CD14-positive monocyte (primary cell): Measurements from ENCODE around the gene KANSL1L. TPM values are rescaled to one million over a fixed set of nuclear protein-coding genes. Genes with fewer than 3 reads are reported as not detected.

ENCODE experiments used
- DNase-seq, 3 donors: peaks; one replicate each; pipeline ENCODE4 v3.0.0-alpha.2; 2011 to 2022
- H2AFZ ChIP-seq: 2 replicates; pipeline ENCODE4 v1.6.0; 2012; ENCODE audit warnings: mild to moderate bottlenecking, low read depth, low read length, inconsistent platforms; ENCODE audit not compliant: insufficient read depth, poor library complexity, severe bottlenecking
- H3K27ac ChIP-seq, 2 donors: 1 replicate in 1 of 2; 2 replicates in 1 of 2; pipeline ENCODE4 v1.5.1; 2012 to 2013; ENCODE audit warnings: low read length in 2 of 2, control low read depth in 1 of 2, inconsistent platforms in 1 of 2, low read depth in 1 of 2, mild to moderate bottlenecking in 1 of 2
- H3K27me3 ChIP-seq, 2 donors: one replicate each; pipeline versions ENCODE4 v1.6.0 to v1.6.1; 2011 to 2013; ENCODE audit warnings: low read length in 2 of 2; ENCODE audit not compliant: control insufficient read depth in 2 of 2, insufficient read depth in 2 of 2
- H3K36me3 ChIP-seq, 2 donors: replicated peaks in 1 of 2; 1 replicate in 1 of 2; 2 replicates in 1 of 2; pipeline versions ENCODE4 v1.5.1 to v1.6.1; 2012 to 2013; ENCODE audit warnings: low read length in 2 of 2, control low read depth in 1 of 2, inconsistent platforms in 1 of 2, mild to moderate bottlenecking in 1 of 2; ENCODE audit not compliant: insufficient read depth in 2 of 2, control insufficient read depth in 1 of 2
- H3K4me1 ChIP-seq, 2 donors: 1 replicate in 1 of 2; 2 replicates in 1 of 2; pipeline versions ENCODE4 v1.5.1 to v1.6.1; 2012 to 2013; ENCODE audit warnings: low read length in 2 of 2, control low read depth in 1 of 2, inconsistent platforms in 1 of 2, mild to moderate bottlenecking in 1 of 2, moderate library complexity in 1 of 2; ENCODE audit not compliant: insufficient read depth in 2 of 2, control insufficient read depth in 1 of 2
- H3K4me2 ChIP-seq: replicated peaks from 2 replicates; pipeline ENCODE3; 2012; ENCODE audit warnings: low read length, moderate library complexity, mild to moderate bottlenecking; ENCODE audit not compliant: poor library complexity, severe bottlenecking; ENCODE audit errors: extremely low read depth
- H3K4me3 ChIP-seq, 3 experiments: fragments of 200-600 bp in 1 of 3; sonication (generic) in 1 of 3; replicated peaks in 1 of 3; 1 replicate in 2 of 3; 2 replicates in 1 of 3; pipeline ENCODE4 v1.5.1; 2011 to 2013; ENCODE audit warnings: low read length in 3 of 3, mild to moderate bottlenecking in 3 of 3, control low read depth in 2 of 3, low read depth in 2 of 3, inconsistent platforms in 1 of 3, moderate library complexity in 1 of 3
- H3K79me2 ChIP-seq: 2 replicates; pipeline ENCODE4 v1.6.0; 2012; ENCODE audit warnings: mild to moderate bottlenecking, control low read depth, inconsistent platforms, low read length, moderate library complexity; ENCODE audit not compliant: insufficient read depth
- H3K9ac ChIP-seq: 2 replicates; pipeline ENCODE4 v1.6.0; 2017; ENCODE audit warnings: low read length, mild to moderate bottlenecking; ENCODE audit not compliant: insufficient read depth, poor library complexity, severe bottlenecking
- H3K9me3 ChIP-seq, 2 donors: replicated peaks in 1 of 2; 1 replicate in 1 of 2; 2 replicates in 1 of 2; pipeline versions ENCODE4 v1.5.1 to v1.6.1; 2012 to 2013; ENCODE audit warnings: low read length in 2 of 2, control low read depth in 1 of 2; ENCODE audit not compliant: control insufficient read depth in 1 of 2, insufficient read depth in 1 of 2
- H4K20me1 ChIP-seq: 2 replicates; pipeline ENCODE4 v1.6.0; 2012; ENCODE audit warnings: mild to moderate bottlenecking, low read length, control low read depth, moderate library complexity; ENCODE audit not compliant: insufficient read depth
- H3K27ac Mint-ChIP-seq, 7 donors: one replicate each; pipeline ENCODE4 v1.8.0; 2020; ENCODE audit warnings: mild to moderate bottlenecking in 7 of 7, mixed read lengths in 7 of 7, moderate library complexity in 6 of 7, inconsistent platforms in 2 of 7
- H3K27me3 Mint-ChIP-seq, 3 donors: one replicate each; pipeline ENCODE4 v1.8.0; 2021 to 2022; ENCODE audit warnings: low read depth in 3 of 3, mild to moderate bottlenecking in 3 of 3, mixed read lengths in 3 of 3, moderate library complexity in 3 of 3, inconsistent platforms in 1 of 3
- H3K36me3 Mint-ChIP-seq, 2 donors: one replicate each; pipeline ENCODE4 v1.8.0; 2020; ENCODE audit warnings: mixed read lengths in 2 of 2, inconsistent platforms in 1 of 2, mild to moderate bottlenecking in 1 of 2
- H3K4me1 Mint-ChIP-seq: one replicate; pipeline ENCODE4 v1.8.0; 2020; ENCODE audit warnings: mild to moderate bottlenecking, mixed read lengths
- H3K4me3 Mint-ChIP-seq, 2 donors: one replicate each; pipeline ENCODE4 v1.8.0; 2020; ENCODE audit warnings: mild to moderate bottlenecking in 2 of 2, mixed read lengths in 2 of 2, moderate library complexity in 1 of 2
- H3K9me3 Mint-ChIP-seq, 7 donors: one replicate each; pipeline ENCODE4 v1.8.0; 2020 to 2022; ENCODE audit warnings: mixed read lengths in 7 of 7, mild to moderate bottlenecking in 6 of 7, moderate library complexity in 6 of 7, inconsistent platforms in 2 of 7
- WGBS: methylation state at CpG from one replicate; pipeline ENCODE4 v1.1.5; 2013; ENCODE audit warnings: missing lambda C conversion rate; ENCODE audit not compliant: insufficient coverage; 5-methylcytosine and 5-hydroxymethylcytosine counted together
- intact Hi-C, 2 donors: fragments of 100-400 bp; cut with micrococcal nuclease; formaldehyde crosslinking; loops; one replicate each; pipeline versions ENCODE4 v1.15.0 to v1.15.1; 2023
- polyA plus RNA-seq, 3 donors: library from polyadenylated mRNA; depleted of rRNA in 1 of 3; unstranded in 2 of 3; stranded (reverse) in 1 of 3; fragments of 300-500 nt in 2 of 3; fragments of >200 nt in 1 of 3; fragmentation: Illumina TruSeq in 2 of 3; gene quantifications; 1 replicate in 2 of 3; 2 replicates in 1 of 3; pipeline ENCODE4 v1.2.3, GENCODE V29; 2012 to 2021
- TF ChIP-seq, protein P1 (sequence below): fragments of 200-600 bp; IDR thresholded peaks from one replicate; pipeline ENCODE4 v1.8.0; 2022; ENCODE audit warnings: antibody characterized with exemption, mild to moderate bottlenecking

Gene KANSL1L
- polyA plus RNA-seq, 3 donors = 1.00 to 11.6 (median 1.3) TPM

DNA sequence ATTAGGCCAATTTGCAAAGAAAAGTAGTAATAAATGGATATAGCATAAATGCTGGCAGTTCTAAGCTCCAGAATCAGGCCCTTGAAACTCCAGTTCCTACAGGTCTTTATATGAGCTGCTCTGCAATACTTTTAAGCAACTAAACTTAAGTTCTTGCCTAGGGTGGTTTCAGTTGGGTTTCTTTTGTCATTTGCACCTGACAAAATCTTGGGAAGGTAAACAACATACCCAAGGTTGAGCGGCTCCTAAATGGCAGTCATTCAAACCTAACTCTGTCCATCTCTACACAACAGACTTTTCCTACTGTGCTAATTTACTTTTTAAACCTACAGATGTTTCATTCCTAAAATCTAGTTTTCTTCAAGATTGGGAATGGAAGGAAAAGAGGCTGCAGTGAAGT is 9.3 kb upstream of the KANSL1L start:
- Mint-ChIP-seq H3K27ac (no peak overlapping the region), H3K36me3 (no peaks in the 10 kb centered on the region), H3K4me3 (no peak overlapping the region), H3K4me1 (peaks cover 6% of the 10 kb centered on the region), H3K9me3 (peaks cover 18 to 27% (median 23%) of the 10 kb centered on the region in 7 donors), H3K27me3 (peaks cover 0 to 2% (median 0%) of the 10 kb centered on the region in 3 donors)
- Histone ChIP-seq H3K4me2 (no peak overlapping the region), H2AFZ (no peak overlapping the region), H3K4me3 (no peak overlapping the region), H3K36me3 (no peaks in the 10 kb centered on the region), H3K27ac (no peak overlapping the region), H3K79me2 (no peaks in the 10 kb centered on the region), H4K20me1 (no peaks in the 10 kb centered on the region), H3K9ac (no peak overlapping the region), H3K9me3 (no peaks in the 10 kb centered on the region), H3K4me1 (no peaks in the 10 kb centered on the region), H3K27me3 (no peaks in the 10 kb centered on the region)
- WGBS = no CpG with 5 or more reads among the region's 1 CpG
- no peak for DNase-seq
- TF ChIP-seq, protein P1, sequence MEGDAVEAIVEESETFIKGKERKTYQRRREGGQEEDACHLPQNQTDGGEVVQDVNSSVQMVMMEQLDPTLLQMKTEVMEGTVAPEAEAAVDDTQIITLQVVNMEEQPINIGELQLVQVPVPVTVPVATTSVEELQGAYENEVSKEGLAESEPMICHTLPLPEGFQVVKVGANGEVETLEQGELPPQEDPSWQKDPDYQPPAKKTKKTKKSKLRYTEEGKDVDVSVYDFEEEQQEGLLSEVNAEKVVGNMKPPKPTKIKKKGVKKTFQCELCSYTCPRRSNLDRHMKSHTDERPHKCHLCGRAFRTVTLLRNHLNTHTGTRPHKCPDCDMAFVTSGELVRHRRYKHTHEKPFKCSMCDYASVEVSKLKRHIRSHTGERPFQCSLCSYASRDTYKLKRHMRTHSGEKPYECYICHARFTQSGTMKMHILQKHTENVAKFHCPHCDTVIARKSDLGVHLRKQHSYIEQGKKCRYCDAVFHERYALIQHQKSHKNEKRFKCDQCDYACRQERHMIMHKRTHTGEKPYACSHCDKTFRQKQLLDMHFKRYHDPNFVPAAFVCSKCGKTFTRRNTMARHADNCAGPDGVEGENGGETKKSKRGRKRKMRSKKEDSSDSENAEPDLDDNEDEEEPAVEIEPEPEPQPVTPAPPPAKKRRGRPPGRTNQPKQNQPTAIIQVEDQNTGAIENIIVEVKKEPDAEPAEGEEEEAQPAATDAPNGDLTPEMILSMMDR = no peak
- intact Hi-C loops = no loop called here

DNA sequence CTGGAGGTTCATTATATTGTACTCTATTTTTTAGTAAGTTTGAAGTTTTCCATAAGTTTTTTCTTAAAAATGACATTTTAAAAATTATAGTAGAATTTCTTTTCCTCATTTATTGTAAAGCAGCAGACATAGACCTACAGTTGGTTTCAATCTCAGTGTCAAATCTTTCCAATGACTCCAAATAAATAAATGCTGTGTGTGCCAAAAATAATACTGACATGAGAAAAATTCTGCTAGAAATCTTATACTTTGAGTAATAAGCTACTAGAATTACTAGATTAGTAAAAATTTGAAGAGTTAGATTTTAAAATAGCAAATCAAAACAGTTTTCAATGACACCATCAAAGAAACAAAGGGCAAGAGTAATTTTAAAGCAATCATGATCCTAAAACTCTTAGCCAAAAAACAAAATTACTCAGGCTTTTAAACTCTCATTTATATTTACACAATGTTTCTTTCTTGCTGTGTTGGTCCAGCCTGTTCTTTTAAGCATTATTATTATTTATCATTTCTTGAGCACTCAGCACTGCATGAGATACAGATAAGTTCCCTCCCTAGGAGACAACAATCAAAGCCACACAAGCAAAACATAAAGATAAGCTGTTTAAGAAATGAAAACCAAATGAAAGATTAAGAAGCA is 8.3 kb upstream of the KANSL1L start:
- H3K27ac ChIP-seq = no peak overlapping the region
- H3K4me3 ChIP-seq = no peak overlapping the region

More for the DNA sequence above, 8.3 kb upstream of the KANSL1L start:
- no peaks in the 10 kb centered on the region for H3K9me3 ChIP-seq
- Mint-ChIP-seq H3K27ac (no peak overlapping the region), H3K9me3 (peaks cover 9 to 18% (median 14%) of the 10 kb centered on the region in 7 donors), H3K36me3 (no peaks in the 10 kb centered on the region), H3K4me1 (peaks cover 6% of the 10 kb centered on the region), H3K27me3 (peaks cover 0 to 2% (median 0%) of the 10 kb centered on the region in 3 donors), H3K4me3 (no peak overlapping the region)
- TF ChIP-seq, protein P1 = no peak
- no peaks in the 10 kb centered on the region for H3K36me3 ChIP-seq
- no peaks in the 10 kb centered on the region for H3K27me3 ChIP-seq
- H2AFZ ChIP-seq = no peak overlapping the region
- H4K20me1 ChIP-seq = no peaks in the 10 kb centered on the region
- no peak for DNase-seq
- no peaks in the 10 kb centered on the region for H3K79me2 ChIP-seq
- H3K4me2 ChIP-seq = no peak overlapping the region
- intact Hi-C loops = no loop called here
- no peak overlapping the region for H3K9ac ChIP-seq
- no peaks in the 10 kb centered on the region for H3K4me1 ChIP-seq
